ENCODE data around the gene MMP7. TPM values are rescaled to one million over a fixed set of nuclear protein-coding genes. Genes with fewer than 3 reads are reported as not detected.

The MMP7 gene
- total RNA-seq, 1 experiment from 2014 or later: not detected

DNA sequence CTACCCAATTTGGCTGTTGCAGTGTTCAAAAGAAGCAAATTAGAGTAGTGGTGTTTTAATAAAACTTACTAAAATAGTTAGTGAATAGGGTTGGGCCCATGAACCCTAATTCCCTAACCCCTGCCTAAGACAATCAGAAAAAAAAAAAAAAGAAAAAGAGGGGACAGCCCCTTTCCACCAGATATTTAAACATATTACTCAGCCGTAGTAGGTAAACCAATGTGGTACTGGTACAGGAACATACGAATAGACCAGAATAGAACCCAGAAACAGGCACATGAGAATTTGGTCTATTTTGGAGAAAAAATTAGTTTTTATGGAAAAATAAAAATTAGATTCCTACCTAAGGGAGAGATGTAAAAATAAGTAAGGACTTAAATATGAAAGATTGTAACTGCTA, 38.6 kb downstream of the MMP7 start:
- H3K9me3 Mint-ChIP-seq (ENCODE audit: unreplicated experiment): no peaks in the 10 kb centered on the region

GRCh38 chr11:102489186-102490145, 41.1 kb downstream of the MMP7 start:
- H3K9me3 ChIP-seq: no peaks in the 10 kb centered on the region
- BruUV-seq (replicated peaks): no TSS peak
- TF ChIP-seq, protein P1, sequence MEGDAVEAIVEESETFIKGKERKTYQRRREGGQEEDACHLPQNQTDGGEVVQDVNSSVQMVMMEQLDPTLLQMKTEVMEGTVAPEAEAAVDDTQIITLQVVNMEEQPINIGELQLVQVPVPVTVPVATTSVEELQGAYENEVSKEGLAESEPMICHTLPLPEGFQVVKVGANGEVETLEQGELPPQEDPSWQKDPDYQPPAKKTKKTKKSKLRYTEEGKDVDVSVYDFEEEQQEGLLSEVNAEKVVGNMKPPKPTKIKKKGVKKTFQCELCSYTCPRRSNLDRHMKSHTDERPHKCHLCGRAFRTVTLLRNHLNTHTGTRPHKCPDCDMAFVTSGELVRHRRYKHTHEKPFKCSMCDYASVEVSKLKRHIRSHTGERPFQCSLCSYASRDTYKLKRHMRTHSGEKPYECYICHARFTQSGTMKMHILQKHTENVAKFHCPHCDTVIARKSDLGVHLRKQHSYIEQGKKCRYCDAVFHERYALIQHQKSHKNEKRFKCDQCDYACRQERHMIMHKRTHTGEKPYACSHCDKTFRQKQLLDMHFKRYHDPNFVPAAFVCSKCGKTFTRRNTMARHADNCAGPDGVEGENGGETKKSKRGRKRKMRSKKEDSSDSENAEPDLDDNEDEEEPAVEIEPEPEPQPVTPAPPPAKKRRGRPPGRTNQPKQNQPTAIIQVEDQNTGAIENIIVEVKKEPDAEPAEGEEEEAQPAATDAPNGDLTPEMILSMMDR (IDR thresholded peaks at IDR 0.05; ENCODE audit: insufficient read depth in 1 of 2, low read depth in 1 of 2, low read length in 1 of 2, severe bottlenecking in 1 of 2, unreplicated experiment in 1 of 2): no peak

More for the DNA sequence above, 38.6 kb downstream of the MMP7 start:
- no peaks in the 10 kb centered on the region for H3K9me3 ChIP-seq
- Mint-ChIP-seq H3K27ac (ENCODE audit: unreplicated experiment) (no peak overlapping the region), H3K36me3 (ENCODE audit: insufficient read depth, unreplicated experiment) (no peaks in the 10 kb centered on the region), H3K27me3 (ENCODE audit: insufficient read depth, unreplicated experiment) (no peaks in the 10 kb centered on the region), H3K4me1 (ENCODE audit: low read depth, unreplicated experiment) (peaks cover 33% of the 10 kb centered on the region), H3K4me3 (ENCODE audit: unreplicated experiment) (no peak overlapping the region)
- BruUV-seq (replicated peaks): no TSS peak
- ChIA-PET POLR2A (no interaction called here), CTCF (no interaction called here)
- no peak for DNase-seq
- peaks cover 33% of the 10 kb centered on the region for H3K4me1 ChIP-seq
- H3K4me3 ChIP-seq (ENCODE audit: low read depth, low read length): no peak overlapping the region
- TF ChIP-seq, protein P1 (IDR thresholded peaks at IDR 0.05; ENCODE audit: insufficient read depth in 1 of 2, low read depth in 1 of 2, low read length in 1 of 2, severe bottlenecking in 1 of 2, unreplicated experiment in 1 of 2): no peak
- intact Hi-C loops (cut with micrococcal nuclease; ENCODE audit: unreplicated experiment): loop anchor here (10.0 kb wide), 1 partner anchor 627 kb away; no protein-coding TSS in a partner anchor
- H3K27me3 ChIP-seq (replicated peaks; ENCODE audit: control insufficient read depth, insufficient read depth, low read length): no peaks in the 10 kb centered on the region
- H3K36me3 ChIP-seq (ENCODE audit: control insufficient read depth, insufficient read depth, low read length): no peaks in the 10 kb centered on the region

DNA sequence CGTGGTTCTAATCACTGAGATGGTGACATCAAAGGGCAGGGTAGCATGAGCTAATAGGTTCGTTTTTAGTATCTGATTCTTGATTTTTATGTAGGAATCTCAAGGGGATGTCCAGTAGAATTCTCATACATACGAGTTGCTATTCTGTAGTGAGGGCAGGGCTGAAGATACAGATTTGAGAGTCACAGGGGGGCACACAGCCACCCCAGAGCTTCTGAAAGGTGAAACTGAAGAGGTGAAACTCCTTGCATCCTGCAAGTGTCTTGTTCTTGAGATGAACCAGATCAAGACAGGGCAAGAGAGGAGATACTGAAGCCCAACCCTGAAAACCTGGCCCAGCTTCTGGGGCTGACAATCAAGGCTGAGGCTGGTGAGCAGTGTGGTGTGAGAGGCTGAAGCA, 42.3 kb downstream of the MMP7 start:
- Mint-ChIP-seq H3K27ac (ENCODE audit: unreplicated experiment) (no peak overlapping the region), H3K9me3 (ENCODE audit: unreplicated experiment) (no peaks in the 10 kb centered on the region), H3K4me1 (ENCODE audit: low read depth, unreplicated experiment) (peaks cover 8% of the 10 kb centered on the region), H3K27me3 (ENCODE audit: insufficient read depth, unreplicated experiment) (no peaks in the 10 kb centered on the region), H3K4me3 (ENCODE audit: unreplicated experiment) (no peak overlapping the region), H3K36me3 (ENCODE audit: insufficient read depth, unreplicated experiment) (no peaks in the 10 kb centered on the region)
- Histone ChIP-seq H3K36me3 (ENCODE audit: control insufficient read depth, insufficient read depth, low read length) (no peaks in the 10 kb centered on the region), H3K4me3 (ENCODE audit: low read depth, low read length) (no peak overlapping the region), H3K9me3 (no peaks in the 10 kb centered on the region), H3K4me1 (peaks cover 5% of the 10 kb centered on the region), H3K27me3 (replicated peaks; ENCODE audit: control insufficient read depth, insufficient read depth, low read length) (no peaks in the 10 kb centered on the region)
- POLR2A ChIA-PET: no interaction called here
- intact Hi-C loops (cut with micrococcal nuclease; ENCODE audit: unreplicated experiment): no loop called here
- no TSS peak for BruUV-seq (replicated peaks)
- DNase-seq: no peak
- CTCF ChIA-PET: no interaction called here
- TF ChIP-seq, protein P1 (IDR thresholded peaks at IDR 0.05; ENCODE audit: insufficient read depth in 1 of 2, low read depth in 1 of 2, low read length in 1 of 2, severe bottlenecking in 1 of 2, unreplicated experiment in 1 of 2): no peak

More at GRCh38 chr11:102489186-102490145, 41.1 kb downstream of the MMP7 start:
- Mint-ChIP-seq H3K9me3 (ENCODE audit: unreplicated experiment) (no peaks in the 10 kb centered on the region), H3K4me1 (ENCODE audit: low read depth, unreplicated experiment) (peaks cover 16% of the 10 kb centered on the region), H3K4me3 (ENCODE audit: unreplicated experiment) (no peak overlapping the region), H3K27ac (ENCODE audit: unreplicated experiment) (no peak overlapping the region), H3K36me3 (ENCODE audit: insufficient read depth, unreplicated experiment) (no peaks in the 10 kb centered on the region), H3K27me3 (ENCODE audit: insufficient read depth, unreplicated experiment) (no peaks in the 10 kb centered on the region)
- POLR2A ChIA-PET: no interaction called here
- intact Hi-C loops (cut with micrococcal nuclease; ENCODE audit: unreplicated experiment): loop anchor here (10.0 kb wide), 1 partner anchor 625 kb away; no protein-coding TSS in a partner anchor
- H3K36me3 ChIP-seq (ENCODE audit: control insufficient read depth, insufficient read depth, low read length): no peaks in the 10 kb centered on the region
- peaks cover 16% of the 10 kb centered on the region for H3K4me1 ChIP-seq
- no peaks in the 10 kb centered on the region for H3K27me3 ChIP-seq (replicated peaks; ENCODE audit: control insufficient read depth, insufficient read depth, low read length)
- CTCF ChIA-PET: no interaction called here
- H3K4me3 ChIP-seq (ENCODE audit: low read depth, low read length): no peak overlapping the region
- no peak for DNase-seq

Measured in Caco-2 (cell line).